Measurements from ENCODE around the gene MRFAP1L1.

Gene MRFAP1L1

DNA sequence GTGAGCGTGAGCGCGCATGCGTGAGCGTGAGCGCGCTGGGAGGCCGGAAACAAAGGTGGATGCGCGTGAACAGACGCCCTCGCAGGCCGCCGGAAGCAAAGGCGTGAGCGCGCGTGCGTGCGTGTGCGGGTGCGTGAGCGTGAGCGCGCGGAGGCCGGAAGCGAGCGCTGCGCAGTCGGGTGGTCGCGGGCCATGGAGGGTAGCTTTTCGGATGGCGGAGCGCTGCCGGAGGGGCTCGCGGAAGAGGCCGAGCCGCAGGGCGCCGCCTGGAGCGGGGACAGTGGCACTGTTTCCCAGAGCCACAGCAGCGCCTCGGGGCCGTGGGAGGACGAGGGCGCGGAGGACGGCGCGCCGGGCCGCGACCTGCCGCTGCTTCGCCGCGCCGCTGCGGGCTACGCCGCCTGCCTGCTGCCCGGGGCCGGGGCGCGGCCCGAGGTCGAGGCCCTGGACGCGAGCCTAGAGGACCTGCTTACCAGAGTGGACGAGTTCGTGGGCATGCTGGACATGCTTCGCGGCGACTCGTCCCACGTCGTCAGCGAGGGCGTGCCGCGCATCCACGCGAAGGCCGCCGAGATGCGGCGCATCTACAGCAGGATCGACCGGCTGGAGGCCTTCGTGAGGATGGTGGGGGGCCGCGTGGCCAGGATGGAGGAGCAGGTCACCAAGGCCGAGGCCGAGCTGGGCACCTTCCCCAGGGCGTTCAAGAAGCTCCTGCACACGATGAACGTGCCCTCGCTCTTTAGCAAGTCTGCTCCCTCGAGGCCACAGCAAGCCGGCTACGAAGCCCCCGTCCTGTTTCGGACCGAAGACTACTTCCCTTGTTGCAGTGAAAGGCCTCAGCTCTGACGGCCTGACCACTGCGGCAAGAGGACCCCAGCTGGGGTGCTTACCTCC is 6.6 kb upstream of the MRFAP1L1 start, which contains the start of gene BLOC1S4:
Gene BLOC1S4 (plus strand): TSS at position 157 of the 894 bp plus-strand sequence. CDS start 36 bp downstream, at position 193.
- peak; percentile 88 for DNase-seq (ENCODE audit: low read depth)

DNA sequence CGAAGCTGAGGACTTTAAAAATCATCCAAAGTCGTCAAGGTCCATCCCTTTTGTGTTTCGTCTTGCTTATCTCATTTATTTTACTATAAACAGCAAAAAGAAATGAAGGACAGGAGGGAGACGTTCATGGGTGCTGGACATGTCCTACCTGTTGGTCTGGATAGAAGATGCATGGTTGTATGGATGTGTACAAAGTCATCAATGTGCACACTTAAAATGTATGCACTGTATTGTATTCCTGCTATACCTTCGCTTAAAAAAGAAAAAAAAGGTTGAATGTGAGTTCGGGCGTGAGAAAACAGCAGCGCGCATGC is 6.0 kb upstream of the MRFAP1L1 start:
- no peak for DNase-seq (ENCODE audit: low read depth)

DNA sequence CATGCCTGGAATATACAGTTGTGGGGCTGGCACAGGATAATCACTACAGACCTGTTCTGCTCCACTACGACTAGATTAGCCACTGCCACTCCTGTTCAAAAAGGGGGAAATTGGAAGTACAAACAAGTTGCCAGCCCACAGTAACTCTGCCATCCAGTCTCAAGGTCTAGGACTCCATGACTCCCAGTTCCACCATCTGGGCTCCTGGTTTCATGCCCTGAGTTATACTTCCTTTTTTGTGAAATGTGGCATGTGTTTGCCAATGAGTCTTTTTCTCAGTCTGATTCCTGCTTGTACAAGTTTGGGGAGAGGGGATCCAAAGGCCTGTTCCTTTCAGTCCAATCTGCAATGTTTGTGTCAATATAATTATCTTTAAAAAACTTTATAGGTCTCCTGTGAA is 5.3 kb upstream of the MRFAP1L1 start:
- no peak for DNase-seq (ENCODE audit: low read depth)

DNA sequence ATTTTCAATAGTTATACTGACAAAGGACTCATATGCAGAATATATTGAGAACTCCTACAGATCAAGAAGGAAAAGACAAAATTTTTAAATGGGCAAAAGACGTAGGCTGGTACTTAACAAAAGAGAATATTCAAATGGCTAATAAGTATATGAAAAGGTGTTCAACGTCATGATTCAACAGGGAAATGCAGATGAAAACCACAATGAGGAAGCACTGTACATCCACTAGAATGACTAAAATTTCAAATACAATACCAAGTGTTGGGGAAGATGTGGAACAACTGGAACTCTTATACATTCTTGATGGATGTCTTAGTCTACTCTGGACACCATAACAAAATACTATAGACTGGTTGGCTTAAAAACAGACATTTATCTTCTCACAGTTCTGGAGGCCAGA is 1.3 kb upstream of the MRFAP1L1 start:
- DNase-seq (ENCODE audit: low read depth), result no peak

DNA sequence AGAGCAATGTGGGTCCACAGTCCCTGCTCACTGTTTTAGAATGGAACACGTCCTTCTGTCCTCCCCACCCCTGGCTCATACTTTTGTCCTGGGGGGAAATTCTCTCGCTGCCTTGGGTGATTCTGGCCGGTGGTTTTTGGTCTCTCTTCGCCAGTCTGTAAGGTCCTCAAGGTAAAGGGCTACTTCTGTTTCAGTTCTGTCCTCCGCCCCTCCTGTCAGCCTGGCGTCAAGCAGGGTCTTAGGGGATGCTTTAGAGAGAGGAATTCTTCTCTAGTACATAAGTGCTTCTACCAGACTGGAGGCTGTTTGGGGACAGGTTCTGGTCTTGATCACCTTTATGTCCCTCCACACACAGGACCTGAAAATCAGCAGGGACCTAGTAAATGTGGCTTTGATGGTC is 617 bp upstream of the MRFAP1L1 start:
- no peak for DNase-seq (ENCODE audit: low read depth)

DNA sequence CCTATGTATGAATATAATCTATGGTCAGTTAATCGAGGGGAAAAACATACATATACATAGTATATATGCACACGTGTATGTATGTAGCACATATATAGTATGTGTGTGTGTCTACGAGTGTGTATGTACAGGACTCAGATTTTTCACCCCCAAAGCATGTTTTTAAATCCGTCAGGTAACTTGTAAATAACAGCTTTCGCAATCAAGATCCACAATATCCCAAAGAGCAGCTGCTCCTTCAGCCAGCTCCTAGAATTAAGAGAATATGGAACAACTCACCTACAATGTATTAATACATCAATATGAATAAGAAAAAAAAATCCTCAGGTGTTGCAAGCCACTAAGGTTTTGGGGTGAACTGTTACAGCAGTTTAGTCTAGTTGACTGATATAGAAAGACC is 3.5 kb downstream of the MRFAP1L1 start:
- DNase-seq (ENCODE audit: low read depth), result no peak

DNA sequence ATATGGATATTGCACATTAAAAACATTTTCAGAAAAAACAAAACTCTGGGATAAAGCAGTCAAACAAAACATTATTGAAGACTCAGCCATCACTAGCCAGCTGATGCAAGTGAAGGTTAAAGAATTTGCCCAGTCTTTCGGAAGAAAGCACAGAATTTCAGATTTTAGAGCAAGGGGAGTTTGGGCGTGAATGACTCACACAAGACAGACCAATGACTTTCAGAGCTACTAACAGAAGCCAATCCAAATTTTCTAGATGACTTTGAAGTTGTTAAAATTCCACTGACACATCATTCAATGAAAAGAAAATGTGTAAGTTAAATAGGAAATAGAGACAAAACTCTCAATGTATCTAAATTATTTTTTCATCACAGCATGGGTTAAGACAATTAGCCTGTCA is 4.0 kb downstream of the MRFAP1L1 start:
- no peak for DNase-seq (ENCODE audit: low read depth)

DNA sequence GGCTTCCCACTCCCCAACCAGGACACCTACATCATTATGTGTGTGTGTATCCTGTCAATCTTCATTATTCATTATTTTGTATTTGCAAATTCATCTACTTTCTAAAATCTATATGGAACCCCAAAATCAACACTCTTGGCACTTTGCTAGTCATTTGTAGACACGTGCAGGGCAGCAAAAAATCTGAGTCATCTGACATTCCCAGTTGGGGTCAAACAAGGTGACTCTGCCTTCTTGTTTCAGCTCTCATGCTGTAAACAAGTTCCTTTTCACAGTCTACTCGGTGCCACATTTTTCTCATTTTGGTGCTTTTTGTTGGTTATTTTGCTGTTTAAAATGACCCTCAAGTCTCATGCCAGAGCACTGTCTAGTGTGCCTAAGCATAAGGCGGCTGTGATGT is 5.9 kb downstream of the MRFAP1L1 start:
- DNase-seq (ENCODE audit: low read depth), result peak; percentile 52

DNA sequence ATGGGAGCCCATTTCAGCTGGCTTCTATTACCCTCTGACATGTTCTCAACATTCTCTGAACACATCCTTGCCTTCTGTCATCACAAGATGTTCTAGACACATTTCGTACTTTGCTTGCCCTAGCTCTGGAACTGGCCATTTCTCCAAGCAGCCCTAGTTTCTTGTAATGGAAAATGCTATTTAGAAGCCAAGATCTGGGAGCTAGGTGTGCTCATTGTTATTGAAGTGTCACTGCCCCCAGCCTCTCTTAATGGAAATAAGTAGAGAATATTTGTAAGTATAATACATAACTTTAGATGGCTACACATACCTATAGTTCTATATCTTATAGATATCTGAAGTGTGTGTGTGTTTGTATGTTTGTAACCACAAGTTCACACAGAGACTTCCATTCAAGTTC is 6.9 kb downstream of the MRFAP1L1 start:
- no peak for DNase-seq (ENCODE audit: low read depth)

DNA sequence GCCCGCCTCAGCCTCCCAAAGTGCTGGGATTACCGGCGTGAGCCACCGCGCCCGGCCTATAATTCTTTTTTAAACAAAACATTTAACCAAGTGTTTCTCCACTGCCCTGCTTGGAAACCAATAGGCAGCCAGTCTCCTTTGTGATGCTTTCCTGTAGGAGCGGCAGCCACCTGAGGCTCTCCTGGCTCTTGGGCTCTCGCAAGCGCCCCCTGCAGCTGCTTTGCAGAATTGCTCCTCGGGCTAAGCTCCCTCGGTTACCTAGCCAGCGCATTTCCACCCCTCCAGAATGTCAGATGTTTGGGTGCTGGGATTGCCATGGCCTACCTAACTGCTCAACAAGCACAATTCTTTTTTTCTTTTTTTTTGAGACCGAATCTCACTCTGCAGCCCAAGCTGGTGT is 8.3 kb downstream of the MRFAP1L1 start:
- DNase-seq (ENCODE audit: low read depth), result no peak

DNA sequence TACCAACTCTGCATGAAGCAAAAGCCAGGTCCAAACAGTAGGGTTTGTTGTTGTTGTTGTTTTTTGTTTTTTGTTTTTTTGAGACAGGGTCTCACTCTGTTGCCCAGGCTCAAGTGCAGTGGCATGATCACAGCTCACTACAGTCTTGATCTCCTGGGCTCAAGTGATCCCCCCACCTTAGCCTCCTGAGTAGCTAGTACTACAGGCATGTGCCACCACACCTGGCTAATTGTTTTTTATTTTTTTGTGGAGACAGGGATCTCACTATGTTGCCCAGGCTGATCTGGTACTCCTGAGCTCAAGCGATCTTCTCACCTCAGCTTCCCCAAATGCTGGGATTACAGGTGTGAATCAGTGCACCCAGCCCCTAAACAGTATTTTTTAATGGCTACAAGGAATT is 9.8 kb downstream of the MRFAP1L1 start:
- DNase-seq (ENCODE audit: low read depth), result no peak

DNA sequence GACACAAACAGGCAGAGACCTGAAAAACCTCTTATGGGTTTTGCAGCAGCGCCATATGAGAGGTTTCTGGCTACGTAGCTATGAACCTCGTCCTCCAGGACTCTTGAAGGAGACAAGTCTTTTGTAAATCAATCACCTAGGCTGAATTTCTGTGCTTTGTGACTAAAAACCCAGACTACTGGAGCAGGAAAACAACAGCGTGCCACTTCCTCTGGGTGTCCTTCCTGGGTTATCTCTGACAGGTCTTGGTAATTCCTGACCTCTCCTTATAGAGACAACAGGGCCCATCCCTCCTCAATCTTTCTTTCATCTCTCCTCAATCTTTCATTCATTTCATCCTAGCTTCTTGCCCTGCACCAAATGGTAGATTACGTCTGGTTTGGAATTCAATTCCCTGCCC is 10.3 kb downstream of the MRFAP1L1 start:
- no peak for DNase-seq (ENCODE audit: low read depth)

DNA sequence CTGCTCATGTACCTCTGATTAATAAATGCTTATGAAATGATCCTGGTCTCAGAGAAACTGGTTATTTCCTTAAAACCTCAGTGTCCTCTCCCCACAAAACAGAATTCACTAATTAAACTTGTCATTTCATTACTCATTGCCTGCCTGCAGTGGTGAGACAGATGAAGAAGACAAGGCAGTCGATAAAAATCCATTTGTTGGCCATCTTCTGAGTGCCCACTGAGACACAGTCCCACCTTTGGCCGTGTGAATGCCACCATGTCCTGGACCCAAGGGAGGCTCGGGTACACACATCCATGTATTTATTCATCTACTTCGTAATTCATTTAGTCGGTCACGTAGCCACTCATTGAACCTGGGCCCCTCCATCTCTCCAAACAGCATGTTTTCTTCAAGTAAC is 12.5 kb downstream of the MRFAP1L1 start:
- no peak for DNase-seq (ENCODE audit: low read depth)

DNA sequence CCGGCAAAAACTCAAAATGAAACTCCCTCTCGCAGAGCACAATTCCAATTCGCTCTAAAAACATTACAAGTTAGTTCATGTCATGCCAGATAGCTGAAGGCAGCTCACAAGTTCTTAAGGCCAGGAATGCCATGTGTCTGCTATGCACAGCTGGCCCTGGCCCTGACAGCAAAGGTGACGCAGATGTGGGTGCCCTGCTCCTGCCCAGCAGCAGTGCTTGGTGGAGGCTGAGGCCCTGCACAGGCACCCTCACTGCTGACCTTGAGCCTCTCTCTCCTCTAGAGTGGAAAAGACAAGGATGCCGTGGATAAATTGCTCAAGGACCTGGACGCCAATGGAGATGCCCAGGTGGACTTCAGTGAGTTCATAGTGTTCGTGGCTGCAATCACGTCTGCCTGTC is 13.1 kb downstream of the MRFAP1L1 start:
- no peak for DNase-seq (ENCODE audit: low read depth)

DNA sequence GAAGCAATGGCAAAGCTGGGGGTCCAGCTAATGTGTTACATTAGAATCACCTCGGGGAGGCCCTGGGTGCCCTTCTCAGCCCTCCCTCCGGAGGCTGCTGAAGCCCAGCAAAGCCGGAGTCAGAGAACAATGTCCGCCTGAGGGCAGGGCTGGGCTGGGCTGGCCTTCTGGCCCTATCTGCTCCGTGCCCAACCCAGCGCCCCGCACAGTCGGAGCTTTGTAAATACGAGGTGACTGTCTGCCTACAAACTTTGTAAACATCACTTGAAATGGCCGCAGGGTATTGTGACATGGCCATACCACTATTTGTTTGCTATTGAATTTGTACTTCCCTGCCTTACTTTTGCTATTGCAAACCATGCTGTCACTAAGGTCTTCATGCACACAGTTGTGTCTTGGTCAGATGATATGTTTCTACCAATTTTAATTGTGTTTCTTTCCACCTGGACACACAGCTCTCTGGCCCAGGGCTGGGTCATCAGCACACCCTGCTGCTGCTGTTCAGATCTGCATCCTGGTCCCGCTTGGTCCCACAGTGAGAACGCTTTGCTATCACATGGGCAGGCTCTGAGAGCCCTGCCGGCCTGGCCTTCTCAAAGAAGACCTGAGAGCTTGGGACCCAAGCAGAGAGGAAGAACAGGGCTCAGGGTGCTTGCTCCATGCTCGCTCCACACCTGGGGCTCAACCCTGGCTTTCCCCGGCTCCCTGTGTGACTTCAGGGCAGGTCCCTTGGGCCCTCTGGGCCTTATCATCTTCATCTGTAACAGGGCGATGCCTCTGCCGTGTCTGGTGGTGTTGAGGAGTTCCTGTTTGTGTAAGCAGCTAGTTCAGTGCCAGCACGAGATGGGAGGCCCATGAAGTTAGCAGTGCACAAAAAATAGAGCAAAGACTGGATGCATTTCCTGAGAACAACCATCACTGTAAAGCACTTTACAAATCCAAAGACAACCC is 13.7 kb downstream of the MRFAP1L1 start:
- no peak for DNase-seq (ENCODE audit: low read depth)

DNA sequence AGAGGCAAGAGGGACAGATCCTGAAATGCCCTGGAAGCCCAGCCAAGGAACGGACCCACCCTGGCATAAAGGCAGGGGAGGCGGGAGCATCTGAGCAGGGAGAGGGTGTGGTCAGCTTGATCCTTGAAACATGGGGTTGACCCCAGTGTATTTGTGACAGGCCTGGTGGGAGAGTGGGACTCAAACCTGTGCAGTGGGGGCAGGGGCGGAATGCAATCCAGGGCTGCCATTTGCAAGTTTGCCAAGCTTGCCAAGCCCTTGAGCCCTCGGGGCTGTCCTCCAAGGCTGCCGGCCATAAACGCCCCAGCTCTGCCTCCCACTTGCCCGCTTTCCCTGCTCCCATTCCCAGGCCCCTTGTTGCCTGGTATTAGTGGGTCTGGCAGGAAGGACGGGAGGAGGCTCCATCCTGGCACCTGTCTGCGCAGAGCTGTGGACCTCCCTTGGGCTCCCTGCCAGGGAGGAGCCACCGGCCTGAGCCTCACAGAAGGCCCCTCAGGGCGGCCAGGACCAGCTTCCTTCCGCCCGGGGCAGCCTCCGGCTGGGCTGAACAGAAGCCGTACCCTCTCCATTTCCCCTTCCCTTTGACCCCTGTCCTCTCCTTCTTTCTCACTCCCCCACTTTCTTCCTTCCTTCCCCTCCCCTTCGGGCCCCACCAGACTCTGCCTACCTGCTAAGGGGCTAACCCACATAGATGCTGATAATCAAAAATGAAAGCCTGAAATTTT is 15.3 kb downstream of the MRFAP1L1 start:
- DNase-seq (ENCODE audit: low read depth), result no peak

DNA sequence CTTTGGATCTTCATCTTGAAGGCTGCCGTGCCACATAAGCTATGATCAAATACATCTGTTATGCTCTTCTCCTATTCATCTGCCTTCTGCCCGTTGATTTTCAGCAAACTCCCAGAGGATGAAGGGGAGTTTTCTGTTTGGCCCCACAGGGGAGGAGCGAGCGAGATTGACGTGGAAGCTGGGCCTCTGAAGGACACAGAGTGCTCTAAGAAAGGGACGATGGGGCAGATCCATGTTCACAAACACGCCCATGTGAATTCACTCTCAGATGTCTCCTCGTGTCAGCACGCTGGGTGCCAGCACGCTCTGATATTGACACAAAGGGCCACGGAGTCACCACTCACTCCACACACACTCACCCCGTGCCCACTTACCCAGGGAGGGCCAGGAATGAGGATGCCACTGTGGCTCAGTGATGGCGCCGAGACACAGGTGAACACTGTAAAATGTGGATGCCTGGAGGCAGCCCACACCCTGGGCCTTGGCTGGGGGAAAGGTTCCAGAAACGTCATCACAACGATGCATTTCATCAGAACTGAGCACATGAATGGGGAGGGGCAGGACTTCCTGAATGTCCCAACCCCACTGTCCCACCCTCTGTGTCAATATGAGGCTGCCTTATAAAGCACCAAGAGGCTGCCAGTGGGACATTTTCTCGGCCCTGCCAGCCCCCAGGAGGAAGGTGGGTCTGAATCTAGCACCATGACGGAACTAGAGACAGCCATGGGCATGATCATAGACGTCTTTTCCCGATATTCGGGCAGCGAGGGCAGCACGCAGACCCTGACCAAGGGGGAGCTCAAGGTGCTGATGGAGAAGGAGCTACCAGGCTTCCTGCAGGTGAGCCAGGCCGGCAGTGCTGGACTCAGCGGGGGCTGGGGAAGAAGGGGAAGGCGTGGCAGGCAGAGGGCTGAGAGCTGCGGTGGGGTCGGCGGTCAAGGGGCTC is 16.2 kb downstream of the MRFAP1L1 start, which contains the start of gene S100P:
Gene S100P (plus strand): TSS at position 648 of the 946 bp plus-strand sequence. CDS start 55 bp downstream, at position 703.
- DNase-seq (ENCODE audit: low read depth), result no peak

DNA sequence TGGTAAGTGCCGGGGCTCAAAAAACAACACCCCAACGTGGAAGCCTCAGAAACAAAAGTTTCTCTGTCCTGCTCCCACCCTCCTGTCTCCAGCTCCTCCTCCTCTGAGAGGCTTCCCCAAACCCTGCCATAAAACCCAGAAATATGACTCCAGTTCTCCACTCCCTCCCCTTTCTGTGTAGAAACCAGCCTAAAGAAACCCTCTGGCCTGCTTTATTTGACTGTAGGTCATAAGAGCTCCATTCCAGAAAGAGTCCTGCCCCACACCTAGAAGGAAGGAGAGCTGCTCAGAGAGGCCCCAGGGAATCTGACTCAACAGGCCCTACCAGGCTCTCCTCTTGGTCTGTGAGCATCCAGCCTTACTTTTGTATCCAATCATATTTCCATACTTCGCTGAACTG is 16.9 kb downstream of the MRFAP1L1 start:
- DNase-seq (ENCODE audit: low read depth), result no peak

DNA sequence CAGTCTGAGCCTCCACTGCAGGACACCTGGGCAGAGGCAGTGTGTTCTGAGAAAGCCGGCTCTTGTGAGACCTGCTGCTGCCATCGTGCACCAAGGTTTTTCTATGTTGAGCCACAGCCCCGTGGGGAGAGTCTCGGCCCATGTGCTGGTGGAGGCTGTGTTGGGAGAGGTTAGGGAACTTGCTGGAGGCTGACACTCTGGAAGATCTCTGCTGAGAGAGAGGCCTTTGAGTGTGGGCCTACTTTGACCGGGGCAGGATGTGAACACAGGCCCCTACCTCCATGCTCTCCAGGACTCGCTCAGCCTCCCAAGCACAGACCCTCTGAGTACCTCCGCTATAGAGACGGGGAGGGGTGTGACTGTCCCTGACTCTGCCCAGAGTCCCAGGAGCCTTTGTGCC is 17.3 kb downstream of the MRFAP1L1 start:
- no peak for DNase-seq (ENCODE audit: low read depth)

DNA sequence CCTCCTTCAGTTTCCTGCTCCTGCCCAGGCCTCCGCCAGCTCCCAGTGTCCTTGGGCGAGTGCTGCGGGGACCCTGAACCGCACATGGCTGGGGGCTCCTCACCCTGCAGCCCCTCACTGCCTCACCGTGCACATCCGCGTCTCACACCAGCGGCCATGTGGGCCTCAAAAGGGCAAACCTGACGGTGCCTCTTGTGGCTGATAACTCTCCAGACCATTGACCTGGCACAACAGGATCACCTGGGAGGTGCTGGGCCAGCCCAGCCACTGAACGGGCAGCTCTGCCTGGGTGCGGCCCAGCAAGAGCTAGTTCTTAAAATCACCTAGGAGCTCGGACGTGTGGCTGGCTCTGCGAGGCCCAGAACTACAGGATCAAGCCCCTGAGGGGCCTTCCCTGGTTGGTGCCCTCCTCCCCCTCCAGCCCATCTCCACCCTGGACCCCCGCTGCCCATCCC is 20.1 kb downstream of the MRFAP1L1 start:
- no peak for DNase-seq (ENCODE audit: low read depth)

Measured in amniotic epithelial cell (primary cell).